ENCODE results near the gene ITLN1. TPM values are rescaled to one million over a fixed set of nuclear protein-coding genes. Genes with fewer than 3 reads are reported as not detected.

ITLN1 gene
- total RNA-seq, 1 donor from 2014 or later = not detected

DNA sequence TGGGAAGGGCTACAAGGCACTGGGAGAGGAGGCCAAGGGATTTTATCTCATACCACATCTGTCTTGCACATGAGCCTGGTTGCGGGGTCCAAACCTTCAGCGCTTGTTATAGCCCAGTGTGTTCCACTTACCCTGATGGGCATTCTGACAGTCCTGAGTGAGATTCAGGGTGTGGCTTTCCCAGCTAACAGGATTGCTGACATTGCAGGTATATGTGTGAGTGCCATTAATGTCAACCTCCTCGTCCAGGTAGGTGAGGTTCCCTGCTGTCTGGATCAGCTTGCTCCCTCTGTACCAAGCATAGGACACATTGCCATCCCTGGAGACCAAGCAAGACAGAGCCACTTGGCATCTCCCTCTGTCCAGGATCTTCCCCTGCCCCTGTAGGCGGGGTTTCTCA is 43.9 kb downstream of the ITLN1 start:
- peaks cover 0 to 3% (median 0%) of the 10 kb centered on the region in 3 donors for H3K4me1 ChIP-seq (ENCODE audit: control insufficient read depth in 3 of 3, insufficient read depth in 3 of 3, low read length in 3 of 3)
- H3K27me3 ChIP-seq (ENCODE audit: control insufficient read depth in 3 of 3, insufficient read depth in 3 of 3, low read length in 3 of 3) = no peaks in the 10 kb centered on the region
- H3K4me3 ChIP-seq (ENCODE audit: low read length in 3 of 3) = no peak overlapping the region
- H3K27ac ChIP-seq (ENCODE audit: low read depth, low read length) = no peak overlapping the region
- no peak overlapping the region for H3K9ac ChIP-seq (ENCODE audit: low read depth in 1 of 3, low read length in 3 of 3)
- no peaks in the 10 kb centered on the region for H3K9me3 ChIP-seq (ENCODE audit: control insufficient read depth in 3 of 3, low read length in 3 of 3)
- no peaks in the 10 kb centered on the region for H3K36me3 ChIP-seq (ENCODE audit: control insufficient read depth in 3 of 3, insufficient read depth in 3 of 3, low read length in 3 of 3)

DNA sequence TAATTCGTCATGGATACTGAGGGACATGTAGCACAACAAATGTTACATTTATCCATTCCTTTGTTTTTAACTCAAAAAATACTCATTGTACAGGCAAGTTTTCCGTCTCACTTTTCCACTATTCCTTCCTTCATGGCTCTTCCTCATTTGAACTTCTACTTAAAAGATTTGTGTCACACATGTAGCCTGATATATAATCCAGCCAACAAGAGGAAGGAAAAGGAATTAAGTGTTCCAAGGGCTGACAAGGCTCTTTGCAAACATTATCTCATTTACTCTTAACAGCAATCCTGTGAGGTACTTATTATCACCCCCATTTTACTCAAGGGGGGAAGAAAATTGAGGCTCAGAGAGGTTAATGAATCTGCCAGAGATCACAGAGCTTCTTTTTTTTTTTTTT is 45.2 kb downstream of the ITLN1 start:
- no peaks in the 10 kb centered on the region for H3K36me3 ChIP-seq (ENCODE audit: control insufficient read depth in 3 of 3, insufficient read depth in 3 of 3, low read length in 3 of 3)
- H3K27ac ChIP-seq (ENCODE audit: low read depth, low read length) = no peak overlapping the region
- H3K4me3 ChIP-seq (ENCODE audit: low read length in 3 of 3) = no peak overlapping the region
- no peak overlapping the region for H3K9ac ChIP-seq (ENCODE audit: low read depth in 1 of 3, low read length in 3 of 3)
- no peaks in the 10 kb centered on the region for H3K9me3 ChIP-seq (ENCODE audit: control insufficient read depth in 3 of 3, low read length in 3 of 3)
- H3K4me1 ChIP-seq (ENCODE audit: control insufficient read depth in 3 of 3, insufficient read depth in 3 of 3, low read length in 3 of 3) = peaks cover 0 to 3% (median 0%) of the 10 kb centered on the region in 3 donors
- no peaks in the 10 kb centered on the region for H3K27me3 ChIP-seq (ENCODE audit: control insufficient read depth in 3 of 3, insufficient read depth in 3 of 3, low read length in 3 of 3)

DNA sequence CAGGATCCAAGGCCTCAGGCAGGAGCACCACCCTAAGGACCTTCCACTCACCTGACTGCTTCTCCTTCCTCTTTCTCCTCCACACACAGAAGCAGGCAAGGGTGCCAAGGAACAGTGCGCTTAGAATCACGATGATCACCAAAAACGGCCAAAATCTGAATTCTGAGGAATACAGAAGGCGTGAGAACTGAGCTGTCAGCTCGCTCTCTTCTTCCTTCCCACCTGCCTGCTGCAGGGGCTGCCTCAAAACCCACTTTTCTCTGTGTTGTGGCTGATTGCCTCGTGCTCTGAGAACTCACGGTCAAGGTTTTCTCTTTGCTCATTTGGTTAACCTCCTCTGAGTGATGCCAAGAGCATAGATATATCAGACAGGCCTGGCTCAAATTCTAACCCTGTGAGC is 46.1 kb downstream of the ITLN1 start:
- Histone ChIP-seq H3K27me3 (ENCODE audit: control insufficient read depth in 3 of 3, insufficient read depth in 3 of 3, low read length in 3 of 3) (no peaks in the 10 kb centered on the region), H3K4me3 (ENCODE audit: low read length in 3 of 3) (no peak overlapping the region), H3K9me3 (ENCODE audit: control insufficient read depth in 3 of 3, low read length in 3 of 3) (no peaks in the 10 kb centered on the region), H3K4me1 (ENCODE audit: control insufficient read depth in 3 of 3, insufficient read depth in 3 of 3, low read length in 3 of 3) (peaks cover 0 to 3% (median 0%) of the 10 kb centered on the region in 3 donors), H3K36me3 (ENCODE audit: control insufficient read depth in 3 of 3, insufficient read depth in 3 of 3, low read length in 3 of 3) (no peaks in the 10 kb centered on the region), H3K27ac (ENCODE audit: low read depth, low read length) (no peak overlapping the region), H3K9ac (ENCODE audit: low read depth in 1 of 3, low read length in 3 of 3) (no peak overlapping the region)

DNA sequence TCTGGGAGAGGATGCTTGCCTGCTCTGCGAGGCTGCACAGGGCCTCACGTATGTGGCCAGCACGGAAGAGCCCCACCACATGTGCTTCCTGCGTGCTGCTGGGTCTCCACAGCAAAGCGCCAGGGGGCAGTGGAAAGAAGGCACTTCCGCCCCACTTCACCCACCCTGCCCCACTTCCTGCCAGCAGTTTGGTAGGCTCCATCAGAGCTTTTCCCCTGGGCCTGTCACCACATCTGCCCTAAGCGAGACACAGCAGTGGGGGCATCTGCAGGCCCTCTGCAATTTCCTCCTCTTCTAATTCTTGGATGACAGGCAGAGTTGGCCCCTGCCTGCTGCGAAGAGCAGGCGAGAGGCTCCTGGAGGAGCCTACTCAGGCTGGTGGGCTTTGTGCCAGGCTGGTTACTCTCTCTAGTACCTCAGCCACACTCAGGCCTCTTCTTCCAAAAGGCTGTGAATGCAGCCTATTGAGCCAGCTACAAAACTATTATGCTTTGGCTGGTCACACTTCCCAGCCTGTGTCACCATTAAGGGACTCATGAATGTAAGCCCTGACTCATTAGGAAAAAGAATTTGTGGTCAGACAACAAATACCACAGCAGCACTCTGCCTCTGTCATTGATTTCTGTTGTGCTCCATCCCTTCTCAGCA is 47.3 kb downstream of the ITLN1 start:
- Histone ChIP-seq H3K9me3 (ENCODE audit: control insufficient read depth in 3 of 3, low read length in 3 of 3) (no peaks in the 10 kb centered on the region), H3K9ac (ENCODE audit: low read depth in 1 of 3, low read length in 3 of 3) (no peak overlapping the region), H3K27me3 (ENCODE audit: control insufficient read depth in 3 of 3, insufficient read depth in 3 of 3, low read length in 3 of 3) (no peaks in the 10 kb centered on the region), H3K36me3 (ENCODE audit: control insufficient read depth in 3 of 3, insufficient read depth in 3 of 3, low read length in 3 of 3) (no peaks in the 10 kb centered on the region), H3K27ac (ENCODE audit: low read depth, low read length) (no peak overlapping the region), H3K4me3 (ENCODE audit: low read length in 3 of 3) (no peak overlapping the region), H3K4me1 (ENCODE audit: control insufficient read depth in 3 of 3, insufficient read depth in 3 of 3, low read length in 3 of 3) (peaks cover 0 to 3% (median 0%) of the 10 kb centered on the region in 3 donors)

DNA sequence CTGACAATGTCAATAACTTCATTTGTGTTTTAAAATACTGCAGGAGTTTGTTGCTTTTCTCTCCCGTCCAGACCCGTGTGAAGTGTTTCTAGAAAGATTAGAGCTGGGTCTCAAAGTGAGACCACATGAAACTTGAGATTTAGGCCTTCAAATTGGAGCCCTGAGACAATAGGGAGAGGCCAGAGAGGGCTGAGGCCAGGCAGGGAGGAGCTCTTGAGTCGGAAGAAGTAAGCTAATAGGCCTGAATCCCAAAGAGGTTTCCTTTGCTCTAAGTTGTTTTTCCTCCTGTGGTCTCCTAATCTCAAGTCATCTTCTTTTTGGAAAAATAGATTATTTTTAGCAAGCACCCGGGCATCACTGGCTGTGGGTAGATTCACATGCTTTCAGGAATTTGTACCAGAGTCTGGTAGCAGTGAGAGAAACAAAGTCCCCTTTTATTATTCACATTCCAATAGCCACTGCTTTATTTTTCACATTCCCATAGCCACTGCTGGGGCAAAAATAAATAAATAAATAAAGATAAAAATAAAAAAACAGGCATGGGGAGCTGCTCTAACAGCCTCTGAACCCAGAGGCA is 47.9 kb downstream of the ITLN1 start:
- Histone ChIP-seq H3K36me3 (ENCODE audit: control insufficient read depth in 3 of 3, insufficient read depth in 3 of 3, low read length in 3 of 3) (no peaks in the 10 kb centered on the region), H3K27ac (ENCODE audit: low read depth, low read length) (no peak overlapping the region)

DNA sequence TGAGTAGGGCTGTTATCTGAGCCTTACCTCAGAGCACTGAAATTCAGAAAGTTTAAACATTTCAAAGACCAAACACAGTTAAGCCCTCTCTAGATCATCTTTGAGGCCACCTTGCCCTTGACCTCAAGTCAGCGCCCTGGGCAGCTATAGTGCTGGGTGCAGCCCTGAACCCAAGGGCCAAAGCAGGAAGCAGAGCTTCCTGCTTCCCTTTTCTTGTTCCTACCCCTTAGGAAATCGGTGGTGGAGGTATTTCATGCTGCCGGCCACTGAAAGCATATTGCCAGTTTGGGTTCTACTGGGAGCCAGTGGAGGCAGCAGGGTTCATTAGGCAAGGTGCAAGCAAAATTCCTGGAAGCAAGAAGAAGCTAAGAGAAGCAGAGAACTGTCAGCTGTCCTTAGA is 48.4 kb downstream of the ITLN1 start:
- Histone ChIP-seq H3K27ac (ENCODE audit: low read depth, low read length) (no peak overlapping the region), H3K9me3 (ENCODE audit: control insufficient read depth in 3 of 3, low read length in 3 of 3) (no peaks in the 10 kb centered on the region), H3K9ac (ENCODE audit: low read depth in 1 of 3, low read length in 3 of 3) (no peak overlapping the region), H3K4me1 (ENCODE audit: control insufficient read depth in 3 of 3, insufficient read depth in 3 of 3, low read length in 3 of 3) (peaks cover 0 to 3% (median 0%) of the 10 kb centered on the region in 3 donors), H3K27me3 (ENCODE audit: control insufficient read depth in 3 of 3, insufficient read depth in 3 of 3, low read length in 3 of 3) (no peaks in the 10 kb centered on the region), H3K36me3 (ENCODE audit: control insufficient read depth in 3 of 3, insufficient read depth in 3 of 3, low read length in 3 of 3) (no peaks in the 10 kb centered on the region), H3K4me3 (ENCODE audit: low read length in 3 of 3) (no peak overlapping the region)

More for the DNA sequence above, 47.9 kb downstream of the ITLN1 start:
- Histone ChIP-seq H3K4me1 (ENCODE audit: control insufficient read depth in 3 of 3, insufficient read depth in 3 of 3, low read length in 3 of 3) (peaks cover 0 to 3% (median 0%) of the 10 kb centered on the region in 3 donors), H3K9me3 (ENCODE audit: control insufficient read depth in 3 of 3, low read length in 3 of 3) (no peaks in the 10 kb centered on the region), H3K9ac (ENCODE audit: low read depth in 1 of 3, low read length in 3 of 3) (no peak overlapping the region), H3K27me3 (ENCODE audit: control insufficient read depth in 3 of 3, insufficient read depth in 3 of 3, low read length in 3 of 3) (no peaks in the 10 kb centered on the region), H3K4me3 (ENCODE audit: low read length in 3 of 3) (no peak overlapping the region)

DNA sequence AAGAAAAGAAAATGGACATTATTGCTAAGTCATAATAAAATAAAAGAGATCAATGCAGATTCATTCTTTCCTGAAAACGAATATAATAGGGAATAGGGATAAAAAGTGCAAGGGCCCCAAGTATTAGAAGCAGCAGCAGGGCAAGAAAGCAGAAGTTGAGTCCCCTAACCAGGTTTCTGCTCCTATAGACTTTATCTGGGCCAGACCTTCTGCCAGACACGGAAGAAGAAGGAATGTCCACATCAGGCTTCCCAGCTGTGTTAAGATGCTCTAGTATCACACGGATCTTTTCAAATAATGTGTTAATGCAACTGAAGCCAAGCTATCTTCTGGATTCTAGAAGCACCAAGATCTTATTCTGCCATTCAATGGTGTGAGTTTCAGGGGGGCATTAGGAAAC is 49.2 kb downstream of the ITLN1 start:
- Histone ChIP-seq H3K9me3 (ENCODE audit: control insufficient read depth in 3 of 3, low read length in 3 of 3) (no peaks in the 10 kb centered on the region), H3K9ac (ENCODE audit: low read depth in 1 of 3, low read length in 3 of 3) (no peak overlapping the region), H3K27me3 (ENCODE audit: control insufficient read depth in 3 of 3, insufficient read depth in 3 of 3, low read length in 3 of 3) (no peaks in the 10 kb centered on the region), H3K36me3 (ENCODE audit: control insufficient read depth in 3 of 3, insufficient read depth in 3 of 3, low read length in 3 of 3) (no peaks in the 10 kb centered on the region), H3K4me3 (ENCODE audit: low read length in 3 of 3) (no peak overlapping the region), H3K27ac (ENCODE audit: low read depth, low read length) (no peak overlapping the region), H3K4me1 (ENCODE audit: control insufficient read depth in 3 of 3, insufficient read depth in 3 of 3, low read length in 3 of 3) (peaks cover 0 to 3% (median 0%) of the 10 kb centered on the region in 3 donors)

DNA sequence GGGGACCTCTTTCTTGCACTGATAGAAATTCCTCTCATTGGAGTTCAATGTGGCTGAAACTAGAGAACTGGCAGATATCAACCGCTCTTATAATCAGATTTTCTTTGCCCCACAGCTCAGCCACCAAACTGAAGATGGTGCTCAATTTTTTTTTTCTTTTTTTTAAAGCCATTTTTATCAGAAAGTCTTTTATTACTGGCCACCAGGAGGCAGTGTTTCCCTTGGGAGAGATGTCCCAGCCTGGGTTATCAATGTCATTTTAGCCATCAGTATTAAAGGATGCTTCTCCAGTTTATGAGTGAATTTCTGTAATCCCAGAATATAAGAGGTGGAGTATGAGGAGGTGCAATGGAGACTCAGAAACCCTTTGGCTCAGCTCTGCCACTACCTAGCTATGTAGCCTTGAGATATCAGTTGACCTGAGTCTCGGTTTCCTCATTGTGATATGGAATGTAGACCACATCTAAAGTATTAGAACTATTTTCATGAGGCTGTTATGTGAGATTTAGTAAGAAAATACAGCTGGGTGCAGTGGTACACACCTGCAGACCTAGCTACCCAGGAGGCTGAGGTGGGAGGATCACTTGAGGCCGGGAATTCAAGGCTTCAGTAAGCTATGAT is 49.9 kb downstream of the ITLN1 start:
- H3K27me3 ChIP-seq (ENCODE audit: control insufficient read depth in 3 of 3, insufficient read depth in 3 of 3, low read length in 3 of 3) = no peaks in the 10 kb centered on the region
- H3K4me1 ChIP-seq (ENCODE audit: control insufficient read depth in 3 of 3, insufficient read depth in 3 of 3, low read length in 3 of 3) = peaks cover 0 to 3% (median 0%) of the 10 kb centered on the region in 3 donors
- no peaks in the 10 kb centered on the region for H3K36me3 ChIP-seq (ENCODE audit: control insufficient read depth in 3 of 3, insufficient read depth in 3 of 3, low read length in 3 of 3)
- H3K9me3 ChIP-seq (ENCODE audit: control insufficient read depth in 3 of 3, low read length in 3 of 3) = no peaks in the 10 kb centered on the region
- H3K9ac ChIP-seq (ENCODE audit: low read depth in 1 of 3, low read length in 3 of 3) = no peak overlapping the region
- H3K4me3 ChIP-seq (ENCODE audit: low read length in 3 of 3) = no peak overlapping the region
- no peak overlapping the region for H3K27ac ChIP-seq (ENCODE audit: low read depth, low read length)

DNA sequence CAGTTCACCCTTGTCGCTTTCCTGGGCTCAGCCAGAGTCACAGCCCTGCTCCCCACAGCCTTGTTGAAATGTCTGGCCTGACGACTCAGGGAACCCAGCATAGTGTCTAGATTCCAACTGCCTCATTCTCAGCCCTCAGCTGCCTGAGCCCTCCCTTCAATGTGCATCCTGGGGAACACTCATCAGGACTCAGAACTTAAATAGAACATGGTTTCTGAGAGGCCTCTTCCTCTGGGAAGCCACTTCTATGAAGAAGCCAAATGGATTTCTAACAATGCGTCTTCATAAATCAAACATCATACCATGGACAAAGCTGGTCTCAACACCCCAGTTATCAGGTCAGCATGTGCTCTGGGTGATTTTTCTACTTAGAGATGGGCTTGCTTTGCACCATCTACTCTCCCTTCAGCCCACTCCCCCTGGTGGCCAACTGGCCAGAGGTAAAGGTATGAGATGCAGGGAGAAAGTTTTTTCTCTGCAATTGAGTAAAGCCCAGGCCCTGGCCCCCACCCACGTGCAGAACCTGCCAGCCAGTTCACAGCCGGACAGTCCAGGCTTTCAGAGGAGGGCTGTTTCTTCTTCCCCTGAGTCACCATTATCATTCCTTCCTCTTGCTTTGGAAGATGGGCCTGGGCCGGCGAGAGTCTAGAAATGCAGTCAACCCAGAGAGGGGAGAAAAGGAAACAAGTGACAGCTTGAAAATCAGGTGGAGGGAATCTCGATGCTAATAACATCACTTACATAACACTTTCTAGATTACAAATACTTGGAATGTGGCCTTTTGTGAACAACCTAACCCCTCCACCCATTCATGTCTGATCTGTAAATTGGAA is 54.4 kb downstream of the ITLN1 start:
- H3K4me1 ChIP-seq (ENCODE audit: control insufficient read depth in 3 of 3, insufficient read depth in 3 of 3, low read length in 3 of 3) = no peaks in the 10 kb centered on the region
- no peaks in the 10 kb centered on the region for H3K27me3 ChIP-seq (ENCODE audit: control insufficient read depth in 3 of 3, insufficient read depth in 3 of 3, low read length in 3 of 3)
- H3K9me3 ChIP-seq (ENCODE audit: control insufficient read depth in 3 of 3, low read length in 3 of 3) = no peaks in the 10 kb centered on the region
- H3K4me3 ChIP-seq (ENCODE audit: low read length in 3 of 3) = no peak overlapping the region
- H3K36me3 ChIP-seq (ENCODE audit: control insufficient read depth in 3 of 3, insufficient read depth in 3 of 3, low read length in 3 of 3) = no peaks in the 10 kb centered on the region
- H3K9ac ChIP-seq (ENCODE audit: low read depth in 1 of 3, low read length in 3 of 3) = no peak overlapping the region
- H3K27ac ChIP-seq (ENCODE audit: low read depth, low read length) = no peak overlapping the region

DNA sequence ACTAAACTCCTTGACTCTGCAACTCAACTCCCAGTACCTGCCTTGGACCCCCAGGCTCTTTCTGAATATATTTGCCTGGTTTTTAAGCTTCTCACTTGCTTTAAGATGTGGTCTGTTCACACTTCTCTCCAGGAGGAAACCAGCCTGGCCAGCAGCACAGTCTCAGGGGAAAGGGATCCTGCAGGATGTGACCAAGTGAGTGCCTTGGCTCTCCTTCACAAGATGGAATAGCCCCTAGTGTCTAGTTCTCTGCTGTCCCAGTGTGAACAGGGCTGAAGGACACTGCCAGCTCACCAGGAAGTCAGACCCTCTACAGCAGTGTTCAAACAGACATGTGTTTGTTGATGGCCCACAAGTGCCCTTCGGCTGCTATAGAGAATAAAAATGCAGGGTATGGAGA is 55.2 kb downstream of the ITLN1 start:
- Histone ChIP-seq H3K27ac (ENCODE audit: low read depth, low read length) (no peak overlapping the region), H3K27me3 (ENCODE audit: control insufficient read depth in 3 of 3, insufficient read depth in 3 of 3, low read length in 3 of 3) (no peaks in the 10 kb centered on the region), H3K9ac (ENCODE audit: low read depth in 1 of 3, low read length in 3 of 3) (no peak overlapping the region), H3K4me3 (ENCODE audit: low read length in 3 of 3) (no peak overlapping the region), H3K9me3 (ENCODE audit: control insufficient read depth in 3 of 3, low read length in 3 of 3) (no peaks in the 10 kb centered on the region), H3K36me3 (ENCODE audit: control insufficient read depth in 3 of 3, insufficient read depth in 3 of 3, low read length in 3 of 3) (no peaks in the 10 kb centered on the region), H3K4me1 (ENCODE audit: control insufficient read depth in 3 of 3, insufficient read depth in 3 of 3, low read length in 3 of 3) (no peaks in the 10 kb centered on the region)

Data from skeletal muscle tissue (tissue), 4 donors.